Upper lobe of right lung (tissue), 1 donor: ENCODE data around the gene RCSD1. TPM values are rescaled to one million over a fixed set of nuclear protein-coding genes. Genes with fewer than 3 reads are reported as not detected.

Experiments used
- ATAC-seq: fragments of 200-7000 bp; cut with Tn5 transposase; one replicate; pipeline ENCODE4 v1.9.1; 2020; ENCODE audit warnings: mild to moderate bottlenecking, moderate library complexity
- DNase-seq: peaks from one replicate; pipeline ENCODE4 v3.0.0-alpha.2; 2020
- H3K27ac ChIP-seq: fragments of 200-600 bp; one replicate; pipeline ENCODE4 v1.8.0; 2022
- H3K27me3 ChIP-seq: fragments of 200-600 bp; one replicate; pipeline ENCODE4 v1.8.0; 2022; ENCODE audit warnings: mild to moderate bottlenecking
- H3K36me3 ChIP-seq: fragments of 200-600 bp; one replicate; pipeline ENCODE4 v1.8.0; 2022
- H3K4me1 ChIP-seq: fragments of 200-600 bp; one replicate; pipeline ENCODE4 v1.8.0; 2022
- H3K4me3 ChIP-seq: fragments of 200-600 bp; one replicate; pipeline ENCODE4 v1.8.0; 2022; ENCODE audit warnings: mild to moderate bottlenecking
- H3K9me3 ChIP-seq: fragments of 200-600 bp; one replicate; pipeline ENCODE4 v1.8.0; 2022
- intact Hi-C: fragments of 100-400 bp; cut with DNase I; formaldehyde crosslinking; loops from one replicate; pipeline ENCODE4 v1.11.0; 2022
- total RNA-seq: library from RNA; stranded (reverse); fragmentation: NEBNext Ultra II Directional; extraction: Animal tissue kit (Norgen Biotek cat#: 25700); gene quantifications from one replicate; pipeline ENCODE4 v1.2.1, GENCODE V29; 2021
- TF ChIP-seq, protein P1 (sequence below): fragments of 200-600 bp; IDR thresholded peaks from one replicate; pipeline ENCODE4 v1.8.0; 2022; ENCODE audit warnings: antibody characterized with exemption
- donor health status: DM: no; HTN: yes; CAD: no; lungs with severe emphysema.

The RCSD1 gene
- total RNA-seq, 1 donor from 2014 or later, result 14.8 TPM

DNA sequence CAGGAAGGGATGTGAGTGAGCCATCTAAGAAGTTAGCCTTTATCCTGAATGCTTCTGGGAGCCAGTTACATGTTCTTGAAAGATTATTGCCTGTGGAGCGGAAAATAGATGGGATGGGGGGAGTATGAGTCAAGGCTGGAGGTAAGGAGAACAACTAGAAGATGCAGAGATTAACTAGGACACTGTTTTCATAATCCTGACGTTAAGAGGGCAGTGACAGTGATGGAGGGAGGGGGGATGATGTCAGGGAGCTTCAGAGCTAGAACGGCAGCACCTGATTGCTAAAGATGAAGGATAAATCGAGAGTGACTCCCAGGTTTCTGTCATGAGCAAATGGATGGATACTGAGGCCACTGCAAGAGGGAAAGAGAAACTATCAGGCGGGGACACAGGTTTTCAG, 10.0 kb upstream of the RCSD1 start:
- Histone ChIP-seq H3K9me3 (no peaks in the 10 kb centered on the region), H3K27ac (no peak overlapping the region), H3K4me1 (peaks cover 24% of the 10 kb centered on the region), H3K27me3 (no peaks in the 10 kb centered on the region), H3K36me3 (no peaks in the 10 kb centered on the region), H3K4me3 (no peak overlapping the region)
- intact Hi-C loops, result no loop called here
- DNase-seq, result no peak
- TF ChIP-seq, protein P1, sequence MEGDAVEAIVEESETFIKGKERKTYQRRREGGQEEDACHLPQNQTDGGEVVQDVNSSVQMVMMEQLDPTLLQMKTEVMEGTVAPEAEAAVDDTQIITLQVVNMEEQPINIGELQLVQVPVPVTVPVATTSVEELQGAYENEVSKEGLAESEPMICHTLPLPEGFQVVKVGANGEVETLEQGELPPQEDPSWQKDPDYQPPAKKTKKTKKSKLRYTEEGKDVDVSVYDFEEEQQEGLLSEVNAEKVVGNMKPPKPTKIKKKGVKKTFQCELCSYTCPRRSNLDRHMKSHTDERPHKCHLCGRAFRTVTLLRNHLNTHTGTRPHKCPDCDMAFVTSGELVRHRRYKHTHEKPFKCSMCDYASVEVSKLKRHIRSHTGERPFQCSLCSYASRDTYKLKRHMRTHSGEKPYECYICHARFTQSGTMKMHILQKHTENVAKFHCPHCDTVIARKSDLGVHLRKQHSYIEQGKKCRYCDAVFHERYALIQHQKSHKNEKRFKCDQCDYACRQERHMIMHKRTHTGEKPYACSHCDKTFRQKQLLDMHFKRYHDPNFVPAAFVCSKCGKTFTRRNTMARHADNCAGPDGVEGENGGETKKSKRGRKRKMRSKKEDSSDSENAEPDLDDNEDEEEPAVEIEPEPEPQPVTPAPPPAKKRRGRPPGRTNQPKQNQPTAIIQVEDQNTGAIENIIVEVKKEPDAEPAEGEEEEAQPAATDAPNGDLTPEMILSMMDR, result no peak
- no peak for ATAC-seq

DNA sequence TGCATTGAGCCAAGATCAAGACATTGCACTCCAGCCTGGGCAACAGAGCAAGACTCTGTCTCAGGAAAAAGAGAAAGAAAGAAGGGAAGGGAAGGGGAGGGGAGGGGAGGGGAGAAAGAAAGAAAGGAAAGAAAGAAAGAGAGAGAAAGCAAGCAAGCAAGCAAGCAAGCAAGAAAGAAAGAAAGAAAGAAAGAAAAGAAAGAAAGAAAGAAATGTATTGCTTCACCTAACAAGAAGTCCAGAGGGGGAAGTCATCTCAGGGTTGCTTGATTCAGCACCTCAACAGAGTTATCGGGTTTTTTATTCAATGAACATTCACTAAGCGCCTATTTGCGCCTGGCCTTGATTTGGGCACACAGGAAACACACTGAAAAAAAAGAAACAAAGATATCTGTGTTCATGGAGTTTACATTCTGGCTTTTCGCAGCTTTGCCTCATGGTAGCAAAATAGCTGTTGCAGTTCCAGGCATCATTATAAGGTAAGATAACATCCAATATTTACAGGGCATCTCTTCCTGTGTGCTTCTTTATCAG, 8.2 kb upstream of the RCSD1 start:
- no peak for ATAC-seq
- Histone ChIP-seq H3K36me3 (no peaks in the 10 kb centered on the region), H3K4me3 (no peak overlapping the region), H3K4me1 (peaks cover 16% of the 10 kb centered on the region), H3K27ac (no peak overlapping the region), H3K9me3 (no peaks in the 10 kb centered on the region), H3K27me3 (no peaks in the 10 kb centered on the region)
- intact Hi-C loops, result no loop called here
- TF ChIP-seq, protein P1, result no peak
- no peak for DNase-seq

DNA sequence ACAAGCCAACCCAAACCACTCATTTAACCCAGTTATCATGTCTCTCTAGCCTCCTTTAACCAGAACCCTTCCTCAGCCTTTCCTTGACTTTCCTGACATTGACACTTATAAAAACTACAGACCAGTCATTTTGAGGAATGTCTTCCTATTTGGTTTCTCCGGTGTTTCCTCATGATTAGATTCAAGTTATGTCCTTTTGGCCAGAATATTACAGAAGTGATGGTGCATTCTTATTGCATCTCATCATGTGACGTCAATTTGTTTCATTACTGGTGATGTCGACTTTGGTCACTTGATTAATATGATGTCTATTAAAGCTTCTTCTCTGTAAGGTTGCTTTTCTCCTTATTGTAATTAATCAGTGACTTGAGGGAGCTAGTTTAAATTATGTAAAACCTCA, 6.1 kb upstream of the RCSD1 start:
- DNase-seq, result no peak
- TF ChIP-seq, protein P1, result no peak
- Histone ChIP-seq H3K4me3 (no peak overlapping the region), H3K27me3 (no peaks in the 10 kb centered on the region), H3K9me3 (no peaks in the 10 kb centered on the region), H3K27ac (no peak overlapping the region), H3K4me1 (peaks cover 18% of the 10 kb centered on the region), H3K36me3 (no peaks in the 10 kb centered on the region)
- intact Hi-C loops, result no loop called here
- ATAC-seq, result no peak

DNA sequence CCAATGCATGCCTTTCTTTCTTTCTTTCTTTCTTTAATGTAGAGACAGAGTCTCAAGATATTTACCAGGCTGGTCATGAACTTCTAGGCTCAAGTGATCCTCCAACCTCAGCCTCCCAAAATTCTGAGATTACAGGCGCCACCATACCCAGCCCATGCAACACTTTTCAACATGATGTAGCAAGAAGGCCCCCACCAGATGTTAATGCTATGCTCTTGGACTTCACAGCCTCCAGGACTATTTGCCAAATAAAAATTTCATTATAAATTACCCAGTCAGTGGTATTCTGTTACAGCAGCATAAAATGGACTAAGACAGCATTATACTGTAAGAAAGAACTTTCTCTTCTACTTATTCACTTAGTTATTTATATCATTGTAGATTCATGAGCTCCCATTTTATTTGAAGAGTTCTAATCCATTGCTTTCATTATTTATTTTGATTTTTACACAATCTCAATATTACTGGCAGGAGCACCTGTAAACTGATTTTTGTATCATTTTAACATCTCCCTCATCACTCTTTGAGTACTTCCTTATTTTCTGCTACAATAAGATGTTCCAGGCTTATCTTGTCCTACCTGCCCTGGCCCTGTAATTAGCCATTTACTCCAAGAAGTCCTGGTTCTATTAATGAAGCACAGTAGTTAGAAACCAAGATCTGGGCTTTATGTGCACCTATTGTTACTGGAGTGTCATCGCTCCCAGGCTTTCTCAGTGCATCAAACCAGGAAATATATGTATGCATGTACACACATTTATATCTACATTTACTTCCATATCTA, 4.8 kb upstream of the RCSD1 start:
- no peak for DNase-seq
- H3K9me3 ChIP-seq, result no peaks in the 10 kb centered on the region
- peaks cover 27% of the 10 kb centered on the region for H3K4me1 ChIP-seq
- TF ChIP-seq, protein P1, result no peak
- H3K4me3 ChIP-seq, result no peak overlapping the region
- H3K27ac ChIP-seq, result no peak overlapping the region
- intact Hi-C loops, result no loop called here
- no peak for ATAC-seq
- H3K36me3 ChIP-seq, result no peaks in the 10 kb centered on the region
- no peaks in the 10 kb centered on the region for H3K27me3 ChIP-seq

DNA sequence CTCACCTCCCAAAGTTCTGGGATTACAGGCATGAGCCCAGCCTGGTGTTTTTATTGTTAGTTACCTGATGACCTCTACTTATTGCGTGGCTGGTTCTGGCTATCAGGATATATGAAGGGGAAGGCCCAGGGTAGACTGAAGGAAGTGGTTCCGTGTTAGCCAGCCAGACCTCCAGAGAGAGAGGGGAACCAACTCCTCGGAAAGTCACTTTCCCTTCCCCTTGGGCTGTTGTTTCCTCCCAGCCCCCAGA, 2.5 kb upstream of the RCSD1 start:
- no peaks in the 10 kb centered on the region for H3K27me3 ChIP-seq
- H3K36me3 ChIP-seq, result no peaks in the 10 kb centered on the region
- H3K9me3 ChIP-seq, result no peaks in the 10 kb centered on the region
- peaks cover 36% of the 10 kb centered on the region for H3K4me1 ChIP-seq
- ATAC-seq, result peak; percentile 51
- TF ChIP-seq, protein P1, result no peak
- intact Hi-C loops, result no loop called here
- no peak overlapping the region for H3K4me3 ChIP-seq
- no peak for DNase-seq
- H3K27ac ChIP-seq, result peak overlapping the region; percentile 68
